ENCODE measurements around the gene EEA1. TPM values are rescaled to one million over a fixed set of nuclear protein-coding genes. Genes with fewer than 3 reads are reported as not detected.
A peak's percentile ranks its signal among the peaks of the same experiment; 100 is the strongest.

Gene EEA1
- total and polyA plus RNA-seq, 2 of the 8 experiments (the other 6 are each of a cell fraction or from before 2014, with no cell fraction given) = 1.0 to 18.8 TPM

GRCh38 chr12:92866418-92866817 is 62.7 kb downstream of the EEA1 start:
- Histone ChIP-seq H3K23ac (ENCODE audit: insufficient read length) (no peak overlapping the region), H2BK20ac (ENCODE audit: low read length) (no peak overlapping the region), H4K91ac (replicated peaks; ENCODE audit: insufficient read length, low read length) (no peak overlapping the region), H3K4ac (replicated peaks; ENCODE audit: insufficient read length, low read depth, low read length) (no peak overlapping the region), H4K8ac (ENCODE audit: extremely low read depth, insufficient read depth, low read length) (no peak overlapping the region), H2BK5ac (ENCODE audit: low read depth, low read length) (no peak overlapping the region), H3K27ac (ENCODE audit: low read depth, low read length) (no peak overlapping the region), H2BK12ac (ENCODE audit: low read depth, low read length) (no peak overlapping the region), H2BK120ac (replicated peaks; ENCODE audit: low read depth, low read length) (no peak overlapping the region), H3K4me3 (ENCODE audit: extremely low read depth in 1 of 4, insufficient read depth in 2 of 4, low read depth in 3 of 4, low read length in 4 of 4) (no peak overlapping the region), H2AK5ac (ENCODE audit: low read depth, low read length) (no peak overlapping the region), H3K79me1 (ENCODE audit: low read depth, low read length) (no peaks in the 10 kb centered on the region), H3K4me2 (ENCODE audit: insufficient read depth in 1 of 2, low read depth in 2 of 2, low read length in 2 of 2) (no peak overlapping the region), H4K5ac (ENCODE audit: insufficient read length, low read depth, low read length) (no peak overlapping the region), H3K23me2 (ENCODE audit: low read depth, low read length) (no peaks in the 10 kb centered on the region), H3K27me3 (replicated peaks in 1 of 4; ENCODE audit: control insufficient read depth in 3 of 4, extremely low read depth in 1 of 4, insufficient read depth in 3 of 4, low read length in 3 of 4) (no peaks in the 10 kb centered on the region), H3K9ac (replicated peaks in 1 of 4; ENCODE audit: extremely low read depth in 1 of 4, low read depth in 3 of 4, low read length in 3 of 4) (no peak overlapping the region), H2AFZ (ENCODE audit: low read length) (no peak overlapping the region), H4K20me1 (replicated peaks in 1 of 2; ENCODE audit: control insufficient read depth in 1 of 2, insufficient read depth in 2 of 2, low read length in 2 of 2) (peaks cover 0 to 2% of the 10 kb centered on the region in 2 experiments), H2BK15ac (ENCODE audit: low read length) (no peak overlapping the region), H3K36me3 (ENCODE audit: control insufficient read depth in 2 of 4, insufficient read depth in 4 of 4, low read length in 3 of 4) (peaks cover 0 to 3% (median 0%) of the 10 kb centered on the region in 4 experiments; a peak in 2 of 8 replicates), H3K4me1 (replicated peaks in 1 of 4; ENCODE audit: control insufficient read depth in 3 of 4, insufficient read depth in 4 of 4, low read length in 3 of 4) (peaks cover 0 to 3% (median 0%) of the 10 kb centered on the region in 4 experiments; a peak in 1 of 7 replicates), H3K18ac (ENCODE audit: extremely low read depth, low read length) (no peak overlapping the region), H3K56ac (replicated peaks; ENCODE audit: insufficient read length, low read depth, low read length) (no peak overlapping the region), H3K9me3 (ENCODE audit: insufficient read depth in 2 of 2, low read depth in 1 of 2, low read length in 1 of 2) (no peaks in the 10 kb centered on the region), H3K79me2 (ENCODE audit: control insufficient read depth in 1 of 2, insufficient read depth in 2 of 2, low read length in 2 of 2) (no peaks in the 10 kb centered on the region), H3K14ac (ENCODE audit: insufficient read length) (no peak overlapping the region)
- DNase-seq (ENCODE audit: low read depth in 1 of 2, low spot score in 2 of 2) (no peak), FAIRE-seq (no peak)
- ChIA-PET POLR2A (ENCODE audit: partially characterized antibody) (no interaction called here), CTCF (ENCODE audit: partially characterized antibody) (interaction anchor here (0.9 to 1.3 kb wide), 4 partner anchors 12 to 532 kb away, joined by 3 read pairs; no protein-coding TSS in a partner anchor)
- no peak for TF ChIP-seq CTBP2 (IDR thresholded peaks at IDR 0.05; ENCODE audit: borderline replicate concordance, insufficient read depth, insufficient read length, low read length)
- TF ChIP-seq MAFK (IDR thresholded peaks at IDR 0.05; ENCODE audit: low read depth, low read length) = peak; percentile 69; the same call in 1 of the 2 replicates
- peak; percentile 64 for TF ChIP-seq BACH1 (IDR thresholded peaks at IDR 0.05; ENCODE audit: low read length)
- TF ChIP-seq SRF (IDR thresholded peaks at IDR 0.05; ENCODE audit: low read depth, low read length) = no peak
- no peak for TF ChIP-seq SUZ12 (IDR thresholded peaks at IDR 0.05; ENCODE audit: low read length)
- WGBS, 2 experiments (ENCODE audit: extremely low coverage in 1 of 2, insufficient coverage in 1 of 2, insufficient read length in 1 of 2, insufficient replicate concordance in 2 of 2, low coverage in 1 of 2, low lambda C conversion rate in 2 of 2, missing lambda C conversion rate in 1 of 2) = 95 to 100% methylated on average over 1 to 2 of the region's 2 CpGs

Measured in H1 (cell line).